ENCODE measurements around the gene SHROOM4.
A peak's percentile ranks its signal among the peaks of the same experiment; 100 is the strongest.

The SHROOM4 gene

GRCh38 chrX:50707955-50708699, 105.9 kb downstream of the SHROOM4 start:
- DNase-seq (ENCODE audit: low read depth, low spot score) = no peak

- no peak for DNase-seq (ENCODE audit: low read depth, low spot score)
These were observed 106.6 kb downstream of the SHROOM4 start for GRCh38 chrX:50707405-50707804.

GRCh38 chrX:50705042-50705441, 109.0 kb downstream of the SHROOM4 start:
- DNase-seq (ENCODE audit: low read depth, low spot score) = no peak

GRCh38 chrX:50704360-50704759, 109.6 kb downstream of the SHROOM4 start:
- DNase-seq (ENCODE audit: low read depth, low spot score) = no peak

- DNase-seq (ENCODE audit: low read depth, low spot score) = peak; percentile 52
These were observed 113.1 kb downstream of the SHROOM4 start for GRCh38 chrX:50700921-50701320.

GRCh38 chrX:50698944-50699343, 115.0 kb downstream of the SHROOM4 start:
- DNase-seq (ENCODE audit: low read depth, low spot score) = peak; percentile 38

- peak; percentile 58 for DNase-seq (ENCODE audit: low read depth, low spot score)
These were observed 116.3 kb downstream of the SHROOM4 start for GRCh38 chrX:50697691-50698090.

- peak; percentile 58 for DNase-seq (ENCODE audit: low read depth, low spot score)
These were observed 122.2 kb downstream of the SHROOM4 start for GRCh38 chrX:50691820-50692219.

- DNase-seq (ENCODE audit: low read depth, low spot score) = no peak
These were observed 129.1 kb downstream of the SHROOM4 start for GRCh38 chrX:50684871-50685270.

GRCh38 chrX:50680990-50681389, 133.0 kb downstream of the SHROOM4 start:
- DNase-seq (ENCODE audit: low read depth, low spot score) = no peak

GRCh38 chrX:50677789-50678188, 136.2 kb downstream of the SHROOM4 start:
- no peak for DNase-seq (ENCODE audit: low read depth, low spot score)

GRCh38 chrX:50671661-50672060, 142.3 kb downstream of the SHROOM4 start:
- no peak for DNase-seq (ENCODE audit: low read depth, low spot score)

- DNase-seq (ENCODE audit: low read depth, low spot score) = no peak
These were observed 145.1 kb downstream of the SHROOM4 start for GRCh38 chrX:50668860-50669259.

GRCh38 chrX:50648156-50648555, 165.8 kb downstream of the SHROOM4 start:
- no peak for DNase-seq (ENCODE audit: low read depth, low spot score)

GRCh38 chrX:50644496-50644895, 169.5 kb downstream of the SHROOM4 start:
- DNase-seq (ENCODE audit: low read depth, low spot score) = peak; percentile 19

GRCh38 chrX:50643525-50644137, 170.4 kb downstream of the SHROOM4 start:
- DNase-seq (ENCODE audit: low read depth, low spot score) = no peak

- no peak for DNase-seq (ENCODE audit: low read depth, low spot score)
These were observed 175.9 kb downstream of the SHROOM4 start for GRCh38 chrX:50638123-50638522.

GRCh38 chrX:50635817-50636365, 178.1 kb downstream of the SHROOM4 start:
- no peak for DNase-seq (ENCODE audit: low read depth, low spot score)

GRCh38 chrX:50635162-50635561, 178.8 kb downstream of the SHROOM4 start:
- no peak for DNase-seq (ENCODE audit: low read depth, low spot score)

GRCh38 chrX:50629774-50630173, 184.2 kb downstream of the SHROOM4 start:
- no peak for DNase-seq (ENCODE audit: low read depth, low spot score)

GRCh38 chrX:50627696-50628095, 186.3 kb downstream of the SHROOM4 start:
- peak; percentile 88 for DNase-seq (ENCODE audit: low read depth, low spot score)

- no peak for DNase-seq (ENCODE audit: low read depth, low spot score)
These were observed 187.6 kb downstream of the SHROOM4 start for GRCh38 chrX:50626432-50626831.

- no peak for DNase-seq (ENCODE audit: low read depth, low spot score)
These were observed 191.2 kb downstream of the SHROOM4 start for GRCh38 chrX:50622751-50623150.

All from ELF-1 (cell line).